ENCODE data around the gene PPP1R14C. TPM values are rescaled to one million over a fixed set of nuclear protein-coding genes. Genes with fewer than 3 reads are reported as not detected.

Gene PPP1R14C
- total and polyA plus RNA-seq, 8 donors = 11.7 to 33.6 (median 18.6) TPM

DNA sequence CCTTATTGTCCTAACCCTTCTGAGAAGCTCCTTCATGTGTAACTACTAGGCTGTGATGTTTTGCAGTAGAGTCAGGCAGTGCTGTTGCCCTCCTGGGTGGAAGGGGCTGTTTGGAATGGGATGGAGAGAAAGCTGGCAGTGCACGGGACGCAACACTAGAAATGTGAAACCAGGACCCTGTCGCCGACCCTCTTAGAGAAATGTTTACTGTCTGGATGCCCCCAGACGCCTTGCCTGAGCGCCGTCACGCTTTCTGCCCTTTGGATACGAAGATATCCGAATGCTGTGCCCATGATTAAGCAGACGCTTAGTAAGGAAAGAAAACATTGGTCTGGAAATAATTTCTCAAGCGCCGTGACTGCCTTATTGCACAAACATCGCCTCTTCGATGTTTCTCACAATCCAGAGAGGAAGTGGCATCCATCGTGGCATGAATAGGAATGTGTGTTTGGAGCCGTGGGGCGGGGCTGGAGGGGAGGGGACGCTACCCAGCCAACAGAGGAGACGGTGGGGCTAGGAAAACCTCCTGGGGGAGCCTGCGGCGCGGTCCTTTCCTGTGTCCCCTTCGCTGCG, 661 bp upstream of the PPP1R14C start:
- ATAC-seq = peak; percentile 60
- peak overlapping the region in 1 of 2 donors; percentile 53 for H3K27ac ChIP-seq
- H3K4me1 ChIP-seq = peaks cover 14 to 38% of the 10 kb centered on the region in 2 donors
- H3K9me3 ChIP-seq = no peaks in the 10 kb centered on the region
- DNase-seq = peak in 2 of 4 donors; percentile 16 to 48
- TF ChIP-seq, protein P1, sequence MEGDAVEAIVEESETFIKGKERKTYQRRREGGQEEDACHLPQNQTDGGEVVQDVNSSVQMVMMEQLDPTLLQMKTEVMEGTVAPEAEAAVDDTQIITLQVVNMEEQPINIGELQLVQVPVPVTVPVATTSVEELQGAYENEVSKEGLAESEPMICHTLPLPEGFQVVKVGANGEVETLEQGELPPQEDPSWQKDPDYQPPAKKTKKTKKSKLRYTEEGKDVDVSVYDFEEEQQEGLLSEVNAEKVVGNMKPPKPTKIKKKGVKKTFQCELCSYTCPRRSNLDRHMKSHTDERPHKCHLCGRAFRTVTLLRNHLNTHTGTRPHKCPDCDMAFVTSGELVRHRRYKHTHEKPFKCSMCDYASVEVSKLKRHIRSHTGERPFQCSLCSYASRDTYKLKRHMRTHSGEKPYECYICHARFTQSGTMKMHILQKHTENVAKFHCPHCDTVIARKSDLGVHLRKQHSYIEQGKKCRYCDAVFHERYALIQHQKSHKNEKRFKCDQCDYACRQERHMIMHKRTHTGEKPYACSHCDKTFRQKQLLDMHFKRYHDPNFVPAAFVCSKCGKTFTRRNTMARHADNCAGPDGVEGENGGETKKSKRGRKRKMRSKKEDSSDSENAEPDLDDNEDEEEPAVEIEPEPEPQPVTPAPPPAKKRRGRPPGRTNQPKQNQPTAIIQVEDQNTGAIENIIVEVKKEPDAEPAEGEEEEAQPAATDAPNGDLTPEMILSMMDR (IDR thresholded peaks at IDR 0.05) = no peak
- peaks cover 46 to 76% of the 10 kb centered on the region in 2 donors for H3K27me3 ChIP-seq
- peak overlapping the region; percentile 48 to 51 for H3K4me3 ChIP-seq
- H3K36me3 ChIP-seq = no peaks in the 10 kb centered on the region
- intact Hi-C loops (cut with DNase I) = no loop called here

DNA sequence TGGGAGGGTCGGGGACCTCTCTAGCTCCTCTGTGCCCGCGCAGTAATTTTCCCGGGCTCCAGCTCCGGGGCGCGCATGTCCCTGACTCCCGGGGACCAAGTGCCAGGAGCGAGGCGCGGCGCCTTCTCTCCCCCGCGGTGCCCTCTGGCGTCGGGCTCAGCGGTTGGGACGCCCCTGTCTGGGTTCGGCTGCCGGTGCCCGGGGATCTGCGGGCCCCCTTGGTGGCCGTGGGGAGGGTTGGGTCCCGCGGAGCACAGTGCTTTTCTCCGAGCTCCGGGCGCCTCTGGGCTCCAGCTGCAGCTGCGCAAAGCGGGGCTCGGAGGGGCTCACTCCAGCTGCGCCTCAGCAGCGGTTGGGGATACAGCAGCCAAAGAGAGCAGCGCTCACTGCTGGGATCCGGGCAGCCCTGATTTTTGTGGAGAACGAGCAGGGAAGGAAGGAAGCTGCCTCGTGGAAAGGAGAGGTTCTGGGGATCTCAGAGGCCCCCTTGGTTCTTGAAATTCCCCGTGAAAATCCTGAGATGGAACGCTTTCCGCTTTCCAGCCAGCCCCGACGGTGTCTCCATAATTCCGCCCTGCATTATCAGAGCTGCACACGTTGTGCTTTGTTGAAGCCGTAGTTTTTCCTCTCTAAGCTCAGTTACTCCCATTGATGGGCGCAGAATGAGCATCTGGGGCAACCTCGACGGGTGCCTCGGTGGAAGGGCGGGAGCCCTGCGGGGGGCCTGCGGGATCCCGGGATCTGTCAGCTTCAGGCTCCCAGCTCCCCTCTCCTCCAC, 861 bp downstream of the PPP1R14C start:
- peaks cover 14 to 38% of the 10 kb centered on the region in 2 donors for H3K4me1 ChIP-seq
- peak overlapping the region; percentile 48 to 51 for H3K4me3 ChIP-seq
- intact Hi-C loops (cut with DNase I) = no loop called here
- H3K27ac ChIP-seq = peak overlapping the region; percentile 33 to 53
- DNase-seq (peak in 1 of 4 donors; percentile 81), ATAC-seq (peak; percentile 39)
- no peaks in the 10 kb centered on the region for H3K36me3 ChIP-seq
- H3K9me3 ChIP-seq = no peaks in the 10 kb centered on the region
- TF ChIP-seq, protein P1 (IDR thresholded peaks at IDR 0.05) = no peak
- peaks cover 46 to 83% of the 10 kb centered on the region in 2 donors for H3K27me3 ChIP-seq

DNA sequence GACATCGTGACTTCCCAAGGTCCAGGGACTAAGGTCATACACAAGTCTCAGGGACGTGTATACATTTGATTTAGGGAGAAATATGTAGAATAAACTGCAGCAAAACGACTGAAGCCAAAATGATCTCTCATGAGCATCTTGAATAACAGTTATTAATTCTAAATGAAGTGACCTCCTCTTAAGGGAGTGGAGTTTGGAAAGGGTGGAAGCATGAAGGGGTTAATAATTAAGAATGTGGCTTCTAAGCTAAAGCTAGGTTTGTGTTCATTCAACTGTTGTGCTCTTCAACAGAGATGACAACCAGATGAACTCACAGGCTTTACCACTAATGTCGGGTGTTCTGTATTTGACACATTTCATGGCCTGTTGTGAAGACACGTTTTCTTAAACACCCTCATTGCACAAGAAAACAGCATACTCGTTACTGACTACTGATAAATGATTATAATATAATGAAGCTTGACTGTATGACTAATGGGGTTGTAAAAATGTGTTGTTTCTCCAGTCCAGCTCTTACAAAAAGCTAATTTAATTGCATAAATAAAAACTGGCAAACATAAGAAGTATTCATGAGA, 1.5 kb downstream of the PPP1R14C start:
- ATAC-seq = no peak
- H3K4me3 ChIP-seq = peak overlapping the region; percentile 48 to 51
- peaks cover 46 to 87% of the 10 kb centered on the region in 2 donors for H3K27me3 ChIP-seq
- DNase-seq = no peak
- no peaks in the 10 kb centered on the region for H3K9me3 ChIP-seq
- intact Hi-C loops (cut with DNase I) = no loop called here
- peaks cover 14 to 38% of the 10 kb centered on the region in 2 donors for H3K4me1 ChIP-seq
- no peak overlapping the region for H3K27ac ChIP-seq
- H3K36me3 ChIP-seq = no peaks in the 10 kb centered on the region
- TF ChIP-seq, protein P1 (IDR thresholded peaks at IDR 0.05) = no peak

DNA sequence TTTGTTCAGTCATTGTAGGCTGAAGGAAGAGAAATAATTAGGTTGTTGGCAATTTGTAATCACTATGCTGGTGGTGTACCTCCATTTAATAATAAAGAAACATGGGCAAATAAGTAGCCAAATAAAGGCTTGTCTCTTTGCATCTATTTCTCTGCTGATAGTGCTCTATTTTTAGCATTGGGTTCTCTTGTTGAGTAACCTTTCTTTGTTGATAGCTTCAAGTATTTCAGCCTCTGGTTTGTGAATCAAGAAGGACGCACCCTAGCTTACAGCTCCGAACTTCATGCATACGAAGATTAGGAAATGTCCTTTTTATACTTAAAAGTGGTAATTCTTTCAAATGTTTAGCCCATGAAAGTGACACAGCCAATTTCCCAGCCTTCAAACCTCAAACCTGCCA, 2.6 kb downstream of the PPP1R14C start:
- H3K36me3 ChIP-seq = no peaks in the 10 kb centered on the region
- H3K27ac ChIP-seq = peak overlapping the region; percentile 14 to 37
- no peak overlapping the region for H3K4me3 ChIP-seq
- H3K4me1 ChIP-seq = peaks cover 17 to 38% of the 10 kb centered on the region in 2 donors
- TF ChIP-seq, protein P1 (IDR thresholded peaks at IDR 0.05) = no peak
- no peak for DNase-seq
- intact Hi-C loops (cut with DNase I) = no loop called here
- ATAC-seq = peak; percentile 14
- no peaks in the 10 kb centered on the region for H3K9me3 ChIP-seq
- peaks cover 46 to 86% of the 10 kb centered on the region in 2 donors for H3K27me3 ChIP-seq

DNA sequence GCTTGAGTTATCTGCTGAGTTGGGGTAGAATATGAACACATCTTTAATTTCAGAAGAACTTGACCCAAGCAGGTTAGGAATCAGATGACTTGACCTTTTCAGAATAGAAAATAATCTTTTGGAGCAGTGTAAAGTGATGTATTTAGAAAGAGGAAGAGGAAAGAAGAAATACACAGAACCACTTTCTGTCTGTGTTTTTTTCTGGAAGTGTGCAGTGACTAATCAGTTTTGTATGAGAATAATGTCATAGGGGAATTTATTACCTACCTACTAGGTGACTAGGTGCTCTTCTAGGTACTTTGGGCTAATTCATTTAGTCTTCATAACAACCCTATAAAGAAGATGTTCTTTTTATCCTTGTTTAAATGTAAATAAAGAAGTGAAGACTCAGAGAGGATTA, 3.0 kb downstream of the PPP1R14C start:
- peaks cover 46 to 86% of the 10 kb centered on the region in 2 donors for H3K27me3 ChIP-seq
- intact Hi-C loops (cut with DNase I) = no loop called here

More for the DNA sequence above, 3.0 kb downstream of the PPP1R14C start:
- Histone ChIP-seq H3K9me3 (no peaks in the 10 kb centered on the region), H3K27ac (peak overlapping the region; percentile 14 to 37), H3K4me1 (peaks cover 17 to 38% of the 10 kb centered on the region in 2 donors), H3K4me3 (no peak overlapping the region), H3K36me3 (no peaks in the 10 kb centered on the region)
- ATAC-seq = peak; percentile 25
- DNase-seq = no peak
- TF ChIP-seq, protein P1 (IDR thresholded peaks at IDR 0.05) = no peak
